GM21786 (cell line): Measurements from ENCODE around the gene TEFM.
"Not testable (repeated sequence)": the region's sequence is repeated elsewhere in the genome, so short reads cannot be mapped to it uniquely, and the experiment has no call there.

ENCODE experiments used
- ATAC-seq: cut with Tn5 transposase; IDR thresholded peaks from one replicate; pipeline ENCODE4 v1.9.1; 2021; ENCODE audit not compliant: unreplicated experiment

Gene TEFM

DNA sequence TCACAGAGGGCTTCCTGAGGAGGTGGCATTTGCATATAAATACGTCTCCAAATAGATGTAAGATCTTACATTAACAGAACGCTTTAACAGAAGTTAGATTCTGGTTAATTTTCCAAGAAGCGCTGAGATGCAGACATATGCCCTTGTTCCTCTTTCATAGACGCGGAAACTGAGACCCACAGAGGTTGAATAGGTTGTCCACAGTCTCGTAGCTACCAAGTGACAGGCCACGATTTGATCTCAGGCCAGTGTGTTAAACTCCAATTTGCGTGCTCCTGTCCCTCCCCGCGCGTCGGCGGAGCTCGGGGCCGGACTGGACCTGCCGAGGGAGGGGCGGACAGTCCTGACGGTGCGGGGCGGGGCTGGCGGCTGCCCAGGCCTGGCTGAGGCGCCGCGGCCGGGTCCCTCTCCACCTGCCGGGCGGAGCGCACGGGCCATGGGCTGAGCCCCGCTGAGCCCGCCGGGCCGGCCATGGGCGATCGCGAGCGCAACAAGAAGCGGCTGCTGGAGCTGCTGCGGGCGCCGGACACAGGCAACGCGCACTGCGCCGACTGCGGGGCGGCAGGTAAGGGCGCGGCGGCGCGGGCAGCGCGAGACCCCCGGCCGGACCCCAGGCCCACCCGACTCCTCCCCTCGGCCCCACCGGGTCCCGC, 15.6 kb upstream of the TEFM start, which contains the start of gene ADAP2:
Gene ADAP2, plus strand, starts transcription at position 402 of the 653 bp plus-strand sequence. Its CDS starts 70 bp downstream, at position 472.
- no peak for ATAC-seq

DNA sequence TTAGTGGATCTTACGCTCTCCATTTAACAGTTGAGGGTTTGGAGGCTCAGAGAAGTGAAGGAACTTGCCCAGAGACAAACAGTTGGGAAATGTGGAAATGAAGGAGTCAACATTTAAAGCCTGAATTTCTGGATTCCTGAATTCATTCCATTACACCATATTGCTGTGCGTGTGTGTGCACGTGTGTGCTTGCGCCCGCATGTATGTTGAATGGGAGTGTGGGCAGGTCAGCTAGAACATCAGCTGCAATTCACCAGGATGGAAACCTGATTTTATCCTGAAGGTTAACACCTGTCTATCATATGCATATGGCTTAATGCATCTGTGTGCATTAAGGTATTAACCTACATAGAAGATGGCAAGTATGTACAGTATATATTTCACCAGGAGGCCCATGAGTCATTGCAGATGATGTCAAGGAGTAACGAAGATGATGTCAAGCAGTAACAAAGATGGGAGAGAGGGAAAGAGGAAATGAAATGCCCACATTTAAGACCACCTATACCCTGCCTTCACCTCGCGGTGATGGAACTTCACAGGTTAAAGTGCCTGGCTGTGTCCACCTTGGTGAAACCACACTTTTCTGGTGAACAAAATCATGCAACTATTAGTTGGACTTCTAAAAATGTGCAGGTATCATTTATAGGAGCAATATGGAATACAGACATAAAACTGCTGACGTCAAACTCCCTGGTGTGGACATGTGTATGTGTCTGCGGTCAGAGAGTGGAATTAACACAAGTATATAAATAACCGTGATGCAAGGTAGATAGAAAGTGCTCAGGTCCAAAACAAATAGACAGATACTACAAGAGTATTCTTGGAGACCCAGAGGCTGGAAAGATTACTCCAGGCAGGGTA, 14.9 kb upstream of the TEFM start:
- ATAC-seq = no peak

DNA sequence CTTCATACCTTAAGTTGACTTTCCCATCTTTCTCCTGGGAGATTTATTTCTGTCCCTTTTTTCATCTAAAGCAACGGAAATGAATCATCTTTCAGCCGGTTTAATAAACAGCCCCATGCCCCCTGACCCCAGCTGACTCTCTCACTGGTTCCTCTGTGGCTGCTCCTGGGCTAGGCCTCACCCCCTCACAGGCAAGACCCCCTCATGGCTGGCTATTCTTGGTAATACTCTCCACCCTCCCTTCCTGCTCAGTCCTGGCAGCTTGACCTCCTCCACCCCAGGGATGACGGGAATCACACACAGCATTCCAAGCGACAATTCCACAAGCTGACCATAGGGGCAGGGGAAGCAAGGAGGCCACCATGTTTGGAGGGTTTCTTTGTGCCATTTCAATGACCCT, 14.2 kb upstream of the TEFM start:
- no peak for ATAC-seq

DNA sequence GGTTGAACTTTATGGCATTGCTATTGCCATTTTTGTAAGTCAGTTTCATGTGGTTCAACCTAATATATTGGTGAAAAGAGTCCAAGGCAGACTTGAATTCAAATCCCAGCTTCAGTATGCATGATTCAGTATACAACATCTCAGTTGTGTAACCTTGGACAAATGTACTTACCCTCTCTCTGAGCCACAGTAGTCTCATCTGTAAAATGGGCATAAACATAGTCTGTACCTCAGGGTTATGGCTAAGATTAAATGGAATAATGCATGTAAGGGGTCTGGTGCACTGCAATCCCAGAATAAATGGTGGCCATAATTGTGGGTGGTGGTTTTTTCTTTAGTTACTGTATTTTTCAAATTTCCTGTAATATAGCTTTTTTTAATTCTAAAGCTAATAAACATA, 11.0 kb upstream of the TEFM start:
- no peak for ATAC-seq

GRCh38 chr17:30915833-30916611, 10.0 kb upstream of the TEFM start:
- no peak for ATAC-seq

DNA sequence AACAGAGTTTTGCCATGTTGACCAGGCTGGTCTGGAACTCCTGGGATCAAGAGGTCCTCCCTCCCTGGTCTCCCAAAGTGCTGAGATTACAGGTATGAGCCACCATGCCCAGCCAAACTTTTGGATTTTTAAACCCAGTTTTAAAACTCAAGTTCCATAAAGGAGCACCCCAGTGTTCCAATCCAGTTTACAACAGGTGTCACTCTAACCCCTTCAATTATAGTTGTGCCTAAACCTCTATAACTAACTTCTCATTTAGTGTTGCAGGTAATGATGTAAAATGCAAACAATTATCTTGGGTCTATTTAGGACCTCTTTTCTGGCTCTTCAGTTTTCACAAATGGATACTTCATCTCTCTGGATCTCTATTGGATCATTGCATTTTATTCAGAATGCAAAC, 7.9 kb upstream of the TEFM start:
- no peak for ATAC-seq

GRCh38 chr17:30910151-30910550, 4.1 kb upstream of the TEFM start:
- not testable (repeated sequence) for ATAC-seq

- ATAC-seq = no peak
Observed at GRCh38 chr17:30908717-30909420, 2.8 kb upstream of the TEFM start.

DNA sequence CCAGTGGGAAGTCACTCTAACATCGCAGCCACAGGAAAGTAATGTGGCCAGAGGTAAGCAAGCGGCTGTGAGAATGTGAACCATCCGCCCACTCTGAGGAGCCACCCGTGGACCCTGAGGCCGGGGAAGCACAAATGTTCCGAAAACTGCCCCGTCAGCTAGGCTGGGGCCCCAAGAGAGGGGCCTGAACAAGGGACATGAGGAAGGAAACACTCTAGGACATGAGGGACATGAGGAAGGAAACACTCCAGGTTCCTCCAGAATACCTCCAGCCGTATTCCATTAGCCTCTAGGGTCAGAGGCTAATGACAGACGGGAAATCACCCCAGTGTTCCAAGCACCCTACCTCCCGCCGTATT, 317 bp downstream of the TEFM start:
- peak; percentile 23 for ATAC-seq

DNA sequence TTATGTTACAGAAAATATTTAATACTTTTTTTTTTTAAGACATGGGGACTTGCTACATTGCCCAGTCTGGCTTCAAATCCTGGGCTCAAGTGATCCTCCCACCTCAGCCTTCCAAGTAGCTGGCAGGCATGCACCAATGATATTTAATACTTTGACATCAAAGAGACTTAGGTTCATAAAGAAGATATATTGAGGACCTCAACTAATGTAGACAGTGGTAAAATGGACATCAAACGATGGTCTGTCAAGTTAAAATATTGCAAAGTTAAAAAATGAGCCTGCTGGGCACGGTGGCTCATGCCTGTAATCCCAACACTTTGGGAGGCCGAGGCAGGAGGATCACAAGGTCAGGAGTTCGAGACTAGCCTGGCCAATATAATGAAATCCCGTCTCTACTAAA, 8.7 kb downstream of the TEFM start:
- ATAC-seq = no peak

DNA sequence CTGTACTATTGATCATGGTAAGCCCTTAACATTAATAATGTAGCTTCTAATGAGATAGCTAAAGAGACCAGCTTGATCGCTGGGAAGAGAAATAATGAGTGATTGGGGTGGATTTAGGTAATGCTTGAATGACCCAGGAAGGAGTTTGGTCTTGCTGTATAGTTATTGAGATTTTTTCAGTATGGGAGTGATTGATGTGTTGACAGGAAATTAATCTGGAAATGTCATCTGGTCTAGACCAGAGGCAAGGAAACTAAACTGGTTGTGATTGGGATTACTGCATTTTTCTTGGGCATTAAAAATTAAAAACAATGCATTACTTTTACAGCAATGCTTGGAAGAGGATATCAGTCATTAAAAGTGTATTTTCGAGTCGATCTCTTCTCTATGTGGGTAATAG, 11.8 kb downstream of the TEFM start:
- no peak for ATAC-seq

DNA sequence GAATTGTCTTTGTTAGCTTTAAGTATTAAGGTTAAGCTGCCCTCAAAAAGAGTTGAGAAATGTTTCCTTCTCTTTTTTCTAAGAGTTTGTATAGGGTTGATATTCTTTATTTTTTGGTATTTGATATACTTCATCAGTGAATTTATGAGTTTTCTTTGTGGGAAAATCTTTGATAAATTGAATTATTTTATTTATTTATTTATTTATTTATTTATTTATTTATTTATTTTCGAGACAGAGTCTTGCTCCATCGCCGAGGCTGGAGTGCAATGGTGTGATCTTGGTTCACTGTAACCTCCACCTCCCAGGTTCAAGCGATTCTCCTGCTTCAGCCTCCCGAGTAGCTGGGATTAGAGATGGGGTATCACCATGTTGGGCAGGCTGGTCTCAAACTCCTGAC, 19.9 kb downstream of the TEFM start:
- no peak for ATAC-seq

DNA sequence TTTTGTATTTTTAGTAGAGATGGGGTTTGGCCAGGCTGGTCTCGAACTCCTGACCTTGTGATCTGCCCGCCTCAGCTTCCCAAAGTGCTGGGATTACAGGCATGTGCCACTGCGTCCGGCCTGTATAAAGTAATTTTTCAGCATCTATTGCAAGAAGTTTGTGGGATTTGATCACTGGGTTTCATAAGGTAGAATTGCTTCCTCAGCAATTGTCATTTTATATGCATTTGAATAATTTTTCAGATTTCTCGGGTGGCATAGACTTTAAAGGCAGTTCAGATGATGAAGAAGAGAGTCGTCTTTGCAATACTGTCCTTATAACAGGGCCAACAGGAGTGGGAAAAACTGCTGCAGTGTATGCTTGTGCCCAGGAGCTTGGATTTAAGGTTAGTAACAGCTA, 37.0 kb downstream of the TEFM start:
- no peak for ATAC-seq

DNA sequence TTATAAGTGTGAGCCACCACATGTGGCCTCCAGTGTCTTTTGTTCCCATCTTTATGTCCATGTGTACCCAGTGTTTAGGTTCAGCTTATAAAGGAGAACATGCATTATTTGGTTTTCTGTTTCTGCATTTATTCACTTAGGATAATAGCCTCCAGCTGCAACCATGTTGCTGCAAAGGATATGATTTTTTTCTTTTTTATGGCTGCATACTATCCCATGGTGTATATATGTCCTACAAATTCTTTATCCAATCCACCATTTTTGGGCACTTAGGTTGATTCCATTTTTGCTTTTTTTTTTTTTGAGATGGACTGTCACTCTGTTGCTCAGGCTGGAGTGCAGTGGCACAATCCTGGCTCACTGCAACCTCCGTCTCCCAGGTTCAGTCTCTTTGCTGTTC, 41.4 kb downstream of the TEFM start:
- ATAC-seq = no peak

DNA sequence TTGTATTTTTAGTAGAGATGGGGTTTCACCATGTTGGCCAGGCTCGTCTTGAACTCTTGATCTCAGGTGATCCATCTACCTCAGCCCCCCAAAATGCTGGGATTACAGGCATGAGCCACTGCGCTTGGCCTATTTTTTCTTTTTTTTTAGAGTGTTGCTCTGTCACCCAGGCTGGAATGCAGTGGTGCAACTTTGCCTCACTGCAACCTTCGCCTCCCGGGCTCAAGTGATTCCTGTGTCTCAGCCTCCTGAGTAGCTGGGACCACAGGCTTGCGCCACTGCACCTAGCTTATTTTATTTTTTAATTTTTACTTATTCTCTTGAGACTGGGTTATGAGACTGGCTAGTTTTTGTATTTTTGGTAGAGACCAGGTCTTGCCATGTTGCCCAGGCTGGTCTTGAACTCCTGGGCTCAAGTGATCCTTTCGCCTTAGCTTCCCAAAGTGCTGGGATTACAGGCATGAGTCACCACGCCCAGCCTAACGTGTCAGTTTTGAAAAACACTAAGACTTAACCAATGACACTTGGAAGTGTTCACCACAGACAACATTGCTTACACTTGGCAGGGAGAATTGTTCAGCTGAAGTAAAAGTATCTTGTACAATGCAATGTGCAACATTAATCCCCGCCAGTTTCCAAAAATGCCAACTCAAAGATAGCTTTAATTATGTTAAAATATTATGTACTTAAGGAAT, 47.3 kb downstream of the TEFM start:
- no peak for ATAC-seq

- no peak for ATAC-seq
Observed at GRCh38 chr17:30854146-30854545, 51.9 kb downstream of the TEFM start.
